GM10847 (cell line): ENCODE measurements around the gene ACAT1.

Source experiments
- POLR2A ChIP-seq: IDR thresholded peaks from 2 replicates; pipeline ENCODE4 v1.6.1; 2011; ENCODE audit not compliant: insufficient read length; ENCODE audit errors: extremely low read depth

ACAT1 gene

GRCh38 chr11:108121274-108122155 is at the start of gene ACAT1:
TSS of gene ACAT1 (plus strand) at chr11:108121567. CDS start at chr11:108121607, 40 bp downstream.
- peak; percentile 81 for TF ChIP-seq POLR2A

- no peak for TF ChIP-seq POLR2A
These were observed 36.6 kb upstream of the ACAT1 start for GRCh38 chr11:108084811-108085210.

GRCh38 chr11:108085672-108086071 is 35.7 kb upstream of the ACAT1 start:
- TF ChIP-seq POLR2A = no peak

GRCh38 chr11:108092134-108092533 is 29.2 kb upstream of the ACAT1 start:
- TF ChIP-seq POLR2A = no peak

GRCh38 chr11:108093128-108093904 is 28.1 kb upstream of the ACAT1 start:
- TF ChIP-seq POLR2A = no peak

- no peak for TF ChIP-seq POLR2A
These were observed 24.2 kb upstream of the ACAT1 start for GRCh38 chr11:108097179-108097578.

- no peak for TF ChIP-seq POLR2A
These were observed 20.1 kb upstream of the ACAT1 start for GRCh38 chr11:108101090-108101775.

GRCh38 chr11:108111126-108111525 is 10.2 kb upstream of the ACAT1 start:
- TF ChIP-seq POLR2A = no peak

GRCh38 chr11:108112057-108112456 is 9.3 kb upstream of the ACAT1 start:
- no peak for TF ChIP-seq POLR2A

GRCh38 chr11:108115500-108116140 is 5.7 kb upstream of the ACAT1 start:
- no peak for TF ChIP-seq POLR2A

- no peak for TF ChIP-seq POLR2A
These were observed 3.5 kb upstream of the ACAT1 start for GRCh38 chr11:108117746-108118371.

- no peak for TF ChIP-seq POLR2A
These were observed 830 bp downstream of the ACAT1 start for GRCh38 chr11:108122166-108122628.

- no peak for TF ChIP-seq POLR2A
These were observed 3.7 kb downstream of the ACAT1 start for GRCh38 chr11:108125096-108125495.

- no peak for TF ChIP-seq POLR2A
These were observed 7.4 kb downstream of the ACAT1 start for GRCh38 chr11:108128772-108129171.

GRCh38 chr11:108131993-108132392 is 10.6 kb downstream of the ACAT1 start:
- no peak for TF ChIP-seq POLR2A
